IMR-90 (cell line): ENCODE results near the gene SEMA4B. TPM values are rescaled to one million over a fixed set of nuclear protein-coding genes. Genes with fewer than 3 reads are reported as not detected.

Source experiments
- ATAC-seq: fragments of 200-7000 bp; cut with Tn5 transposase; 2 replicates; pipeline ENCODE4 v1.9.1; 2020; ENCODE audit warnings: low read depth, mild to moderate bottlenecking, moderate library complexity
- BruUV-seq: library from RNA; stranded (reverse); fragments of 400-500 nt; replicated peaks from 2 replicates; lab custom pipeline; 2021; lab: Mats Ljungman, UMichigan
- CTCF ChIA-PET: fragments of 300-600 bp; formaldehyde crosslinking; extraction: SDS; loops from one replicate; lab custom pipeline; 2021; ENCODE audit warnings: antibody characterized with exemption; lab: Yijun Ruan, JAX
- POLR2A ChIA-PET: fragments of 300-600 bp; sonication (Branson Sonifier 250); formaldehyde crosslinking; loops from one replicate; lab custom pipeline; 2022; ENCODE audit warnings: antibody characterized with exemption; ENCODE audit not compliant: unreplicated experiment; lab: Charles Lee
- DNase-seq: peaks from one replicate; pipeline ENCODE4 v3.0.0; 2013
- H2AFZ ChIP-seq: replicated peaks from 2 replicates; pipeline ENCODE3; 2013; ENCODE audit warnings: low read length, mild to moderate bottlenecking; ENCODE audit not compliant: poor library complexity
- H2AK5ac ChIP-seq: 2 replicates; pipeline ENCODE4 v1.6.1; 2013; ENCODE audit warnings: low read depth, low read length, inconsistent platforms
- H2AK9ac ChIP-seq: replicated peaks from 2 replicates; pipeline ENCODE3; 2013; ENCODE audit warnings: mild to moderate bottlenecking, low read depth, low read length, moderate library complexity; ENCODE audit not compliant: poor library complexity
- H2BK120ac ChIP-seq: 2 replicates; pipeline ENCODE4 v1.6.1; 2013; ENCODE audit warnings: low read depth, low read length, inconsistent platforms
- H2BK15ac ChIP-seq: 3 replicates; pipeline ENCODE4 v1.6.1; 2013; ENCODE audit warnings: low read depth, low read length, inconsistent platforms
- H2BK20ac ChIP-seq: 2 replicates; pipeline ENCODE4 v1.6.1; 2013; ENCODE audit warnings: low read depth, mild to moderate bottlenecking, inconsistent platforms, low read length, moderate library complexity
- H2BK5ac ChIP-seq: 2 replicates; pipeline ENCODE4 v1.6.1; 2013; ENCODE audit warnings: mild to moderate bottlenecking, low read depth, low read length, inconsistent platforms; ENCODE audit not compliant: poor library complexity, severe bottlenecking
- H3K14ac ChIP-seq: replicated peaks from 2 replicates; pipeline ENCODE4 v1.6.1; 2013; ENCODE audit warnings: low read depth, low read length, inconsistent platforms
- H3K18ac ChIP-seq: 2 replicates; pipeline ENCODE4 v1.6.1; 2013; ENCODE audit warnings: low read depth, low read length, control low read depth
- H3K23ac ChIP-seq: 2 replicates; pipeline ENCODE4 v1.6.1; 2013; ENCODE audit warnings: low read depth, low read length, inconsistent platforms
- H3K27ac ChIP-seq: 2 replicates; pipeline ENCODE4 v1.5.1; 2013; ENCODE audit warnings: mild to moderate bottlenecking, control low read depth, low read length; ENCODE audit not compliant: insufficient read depth
- H3K27me3 ChIP-seq: 2 replicates; pipeline ENCODE4 v1.6.1; 2013; ENCODE audit warnings: low read length; ENCODE audit not compliant: control insufficient read depth, insufficient read depth
- H3K36me3 ChIP-seq: 2 replicates; pipeline ENCODE4 v1.6.1; 2013; ENCODE audit warnings: low read length, mixed read lengths; ENCODE audit not compliant: control insufficient read depth, insufficient read depth
- H3K4ac ChIP-seq: 2 replicates; pipeline ENCODE4 v1.6.1; 2013; ENCODE audit warnings: low read depth, low read length, inconsistent platforms
- H3K4me1 ChIP-seq: 2 replicates; pipeline ENCODE4 v1.6.1; 2013; ENCODE audit warnings: low read length, mixed read lengths; ENCODE audit not compliant: control insufficient read depth, insufficient read depth
- H3K4me2 ChIP-seq: 2 replicates; pipeline ENCODE4 v1.6.1; 2013; ENCODE audit warnings: low read depth, mild to moderate bottlenecking, control low read depth, low read length, moderate library complexity
- H3K4me3 ChIP-seq: 2 replicates; pipeline ENCODE4 v1.5.1; 2013; ENCODE audit warnings: low read depth, mild to moderate bottlenecking, control low read depth, low read length, moderate library complexity; ENCODE audit not compliant: insufficient read depth
- H3K56ac ChIP-seq: 2 replicates; pipeline ENCODE4 v1.6.1; 2013; ENCODE audit warnings: low read length, inconsistent platforms; ENCODE audit not compliant: insufficient read depth; ENCODE audit errors: extremely low read depth
- H3K79me1 ChIP-seq, 2 experiments: 2 replicates each; pipeline ENCODE4 v1.6.1; 2013; ENCODE audit warnings: low read length in 2 of 2, inconsistent platforms in 1 of 2, low read depth in 1 of 2
- H3K9ac ChIP-seq: 2 replicates; pipeline ENCODE4 v1.6.1; 2013; ENCODE audit warnings: low read depth, low read length, control low read depth
- H3K9me1 ChIP-seq: 2 replicates; pipeline ENCODE4 v1.6.1; 2013; ENCODE audit warnings: low read length, inconsistent platforms; ENCODE audit not compliant: insufficient read depth
- H3K9me3 ChIP-seq: 2 replicates; pipeline ENCODE4 v1.6.1; 2013; ENCODE audit warnings: low read length; ENCODE audit not compliant: control insufficient read depth, insufficient read depth
- H4K20me1 ChIP-seq: 2 replicates; pipeline ENCODE4 v1.6.1; 2013; ENCODE audit warnings: low read length, inconsistent platforms; ENCODE audit not compliant: insufficient read depth
- H4K5ac ChIP-seq: 2 replicates; pipeline ENCODE4 v1.6.1; 2013; ENCODE audit warnings: mild to moderate bottlenecking, low read depth, low read length, control low read depth
- H4K8ac ChIP-seq, 2 experiments: 2 replicates each; pipeline ENCODE4 v1.6.1; 2013; ENCODE audit warnings: low read depth in 2 of 2, low read length in 2 of 2, control low read depth in 1 of 2, inconsistent platforms in 1 of 2
- H4K91ac ChIP-seq: 2 replicates; pipeline ENCODE4 v1.6.1; 2013; ENCODE audit warnings: low read depth, low read length, inconsistent platforms; ENCODE audit not compliant: insufficient read depth
- BHLHE40 ChIP-seq: fragments of 150-350 bp; IDR thresholded peaks from 2 replicates; pipeline ENCODE4 v1.6.1; 2016; ENCODE audit warnings: mild to moderate bottlenecking, low read depth, low read length
- CEBPB ChIP-seq: IDR thresholded peaks from 2 replicates; pipeline ENCODE4 v1.6.1; 2012; ENCODE audit warnings: low read depth, low read length, improper control_type of control experiment
- CTCF ChIP-seq: conservative IDR thresholded peaks from 2 replicates; pipeline ENCODE4 v1.5.1; 2012; ENCODE audit warnings: mild to moderate bottlenecking, low read depth, low read length, improper control_type of control experiment
- ELK1 ChIP-seq: fragments of 150-350 bp; IDR thresholded peaks from 2 replicates; pipeline ENCODE4 v1.6.1; 2016; ENCODE audit warnings: low read depth, mild to moderate bottlenecking, low read length, moderate library complexity, borderline replicate concordance
- FOS ChIP-seq: fragments of 150-350 bp; IDR thresholded peaks from 2 replicates; pipeline ENCODE4 v1.6.1; 2016; ENCODE audit warnings: low read depth, low read length
- MAZ ChIP-seq: IDR thresholded peaks from 2 replicates; pipeline ENCODE4 v1.6.1; 2012; ENCODE audit warnings: low read depth, mild to moderate bottlenecking, low read length, improper control_type of control experiment, moderate library complexity, borderline replicate concordance
- MXI1 ChIP-seq: IDR thresholded peaks from 2 replicates; pipeline ENCODE4 v1.6.1; 2012; ENCODE audit warnings: low read depth, mild to moderate bottlenecking, low read length, moderate library complexity, borderline replicate concordance
- POLR2A ChIP-seq: IDR thresholded peaks from 2 replicates; pipeline ENCODE4 v1.6.1; 2012; ENCODE audit warnings: mild to moderate bottlenecking, low read depth, low read length
- RAD21 ChIP-seq: IDR thresholded peaks from 2 replicates; pipeline ENCODE4 v1.6.1; 2012; ENCODE audit warnings: low read length, improper control_type of control experiment
- RCOR1 ChIP-seq: IDR thresholded peaks from 2 replicates; pipeline ENCODE4 v1.6.1; 2012; ENCODE audit warnings: mild to moderate bottlenecking, low read length, improper control_type of control experiment; ENCODE audit not compliant: insufficient replicate concordance
- SMC3 ChIP-seq: fragments of 150-350 bp; IDR thresholded peaks from 2 replicates; pipeline ENCODE4 v1.6.1; 2016; ENCODE audit warnings: low read depth, mild to moderate bottlenecking, antibody characterized with exemption, low read length, moderate library complexity
- WGBS, 2 experiments: methylation state at CpG; one replicate each; pipeline versions ENCODE4 v1.1.5 to v1.1.7; 2013; ENCODE audit warnings: missing lambda C conversion rate in 2 of 2; ENCODE audit not compliant: insufficient read length in 1 of 2; ENCODE audit errors: extremely low coverage in 2 of 2; 5-methylcytosine and 5-hydroxymethylcytosine counted together
- dilution Hi-C: fragments of 300-500 bp; cut with HindIII; formaldehyde crosslinking; loops from one replicate; pipeline ENCODE4 v1.14.3; 2018; ENCODE audit warnings: low sequenced_read_pairs; ENCODE audit not compliant: unreplicated experiment
- in situ Hi-C: fragments of 300-500 bp; cut with MboI; formaldehyde crosslinking; loops from 3 replicates; pipeline ENCODE4 v1.14.3; 2019; ENCODE audit warnings: low sequenced_read_pairs, inconsistent platforms, mixed read lengths
- intact Hi-C: fragments of 100-400 bp; cut with micrococcal nuclease; formaldehyde crosslinking; loops from 2 replicates; pipeline ENCODE4 v1.10.0; 2022
- polyA plus RNA-seq, 3 experiments: library from polyadenylated mRNA; depleted of rRNA; stranded (reverse); fragments of >200 nt; gene quantifications; 2 replicates each; pipeline ENCODE4 v1.2.3, GENCODE V29; 2012; ENCODE audit warnings: low replicate concordance in 1 of 3
- total RNA-seq: library from RNA; depleted of rRNA; stranded (reverse); fragments of >200 nt; gene quantifications from 2 replicates; pipeline ENCODE4 v1.2.3, GENCODE V29; 2012

SEMA4B gene
- total and polyA plus RNA-seq, 2 of the 4 experiments (the other 2 are of a cell fraction) = 5.0 to 22.5 TPM

GRCh38 chr15:90248789-90249202 lies 47.7 kb downstream of the SEMA4B start:
- Histone ChIP-seq H3K4me2 (no peak overlapping the region), H4K8ac (peak overlapping the region; percentile 15 to 16; a peak in 1 of 4 replicates), H2AK9ac (peak overlapping the region; percentile 90), H3K56ac (no peak overlapping the region), H3K4me1 (no peaks in the 10 kb centered on the region), H3K9me3 (no peaks in the 10 kb centered on the region), H3K23ac (peak overlapping the region; percentile 51; the same call in 1 of the 2 replicates), H3K4ac (peak overlapping the region; percentile 32; the same call in 1 of the 2 replicates), H4K91ac (no peak overlapping the region), H2AK5ac (no peak overlapping the region; the same call in 1 of the 2 replicates), H2BK5ac (no peak overlapping the region), H2BK15ac (no peak overlapping the region), H3K79me1 (no peaks in the 10 kb centered on the region), H3K9ac (no peak overlapping the region), H3K9me1 (peaks cover 10% of the 10 kb centered on the region), H3K36me3 (no peaks in the 10 kb centered on the region), H3K27ac (no peak overlapping the region), H3K14ac (no peak overlapping the region), H4K20me1 (no peaks in the 10 kb centered on the region), H2AFZ (peak overlapping the region; percentile 90), H4K5ac (no peak overlapping the region), H3K4me3 (no peak overlapping the region), H2BK20ac (no peak overlapping the region), H3K18ac (no peak overlapping the region), H2BK120ac (peak overlapping the region; percentile 23; the same call in 1 of the 2 replicates), H3K27me3 (no peaks in the 10 kb centered on the region)
- POLR2A ChIA-PET = interaction anchor here (0.6 kb wide), 1 partner anchor 696 kb away, joined by 5 read pairs; no protein-coding TSS in a partner anchor
- DNase-seq (no peak), ATAC-seq (peak; percentile 4; the same call in 1 of the 2 replicates)
- in situ Hi-C loops = no loop called here
- no TSS peak for BruUV-seq
- intact Hi-C loops = no loop called here
- TF ChIP-seq RAD21 (no peak), POLR2A (no peak), RCOR1 (no peak), MAZ (no peak), CEBPB (no peak), ELK1 (no peak), CTCF (no peak), FOS (no peak), MXI1 (no peak), SMC3 (no peak), BHLHE40 (no peak)
- 100% methylated on average over 3 of the region's 6 CpGs; no CpG with 5 or more reads in 1 of the 2 experiments for WGBS, 2 experiments
- dilution Hi-C loops = no loop called here
- CTCF ChIA-PET = no interaction called here
